Parathyroid adenoma (tissue), 2 donors: ENCODE results near the gene TMEM82.

Experiments used
- H2AFZ ChIP-seq: fragments of 300-600 bp; sonication (generic); one replicate; pipeline ENCODE4 v1.7.0; 2017; ENCODE audit warnings: antibody characterized with exemption, mild to moderate bottlenecking
- H3K27ac ChIP-seq: fragments of 300-600 bp; sonication (generic); one replicate; pipeline ENCODE4 v1.7.0; 2017
- H3K27me3 ChIP-seq: fragments of 300-600 bp; sonication (generic); one replicate; pipeline ENCODE4 v1.7.0; 2017; ENCODE audit warnings: low read length; ENCODE audit not compliant: control insufficient read depth, insufficient read depth
- H3K36me3 ChIP-seq: fragments of 300-600 bp; sonication (generic); one replicate; pipeline ENCODE4 v1.7.0; 2017; ENCODE audit warnings: low read length; ENCODE audit not compliant: control insufficient read depth, insufficient read depth
- H3K4me1 ChIP-seq: fragments of 300-600 bp; sonication (generic); one replicate; pipeline ENCODE4 v1.7.0; 2017; ENCODE audit warnings: control low read depth
- H3K4me2 ChIP-seq: fragments of 300-600 bp; sonication (generic); one replicate; pipeline ENCODE4 v1.7.0; 2017; ENCODE audit warnings: low read length
- H3K4me3 ChIP-seq: fragments of 300-600 bp; sonication (generic); one replicate; pipeline ENCODE4 v1.7.0; 2017; ENCODE audit warnings: low read depth, low read length
- H3K79me2 ChIP-seq: fragments of 300-600 bp; sonication (generic); one replicate; pipeline ENCODE4 v1.7.0; 2017; ENCODE audit warnings: control low read depth
- H3K9ac ChIP-seq: fragments of 300-600 bp; sonication (generic); one replicate; pipeline ENCODE4 v1.7.0; 2017; ENCODE audit warnings: mild to moderate bottlenecking
- H3K9me3 ChIP-seq: fragments of 300-600 bp; sonication (generic); one replicate; pipeline ENCODE4 v1.7.0; 2017; ENCODE audit warnings: low read length; ENCODE audit not compliant: control insufficient read depth
- TF ChIP-seq, protein P1 (sequence below): fragments of 300-600 bp; sonication (generic); IDR thresholded peaks from one replicate; pipeline ENCODE4 v1.7.0; 2017; ENCODE audit warnings: antibody characterized with exemption, mild to moderate bottlenecking
- donor health status: primary hyperparathyroidism.

TMEM82 gene

DNA sequence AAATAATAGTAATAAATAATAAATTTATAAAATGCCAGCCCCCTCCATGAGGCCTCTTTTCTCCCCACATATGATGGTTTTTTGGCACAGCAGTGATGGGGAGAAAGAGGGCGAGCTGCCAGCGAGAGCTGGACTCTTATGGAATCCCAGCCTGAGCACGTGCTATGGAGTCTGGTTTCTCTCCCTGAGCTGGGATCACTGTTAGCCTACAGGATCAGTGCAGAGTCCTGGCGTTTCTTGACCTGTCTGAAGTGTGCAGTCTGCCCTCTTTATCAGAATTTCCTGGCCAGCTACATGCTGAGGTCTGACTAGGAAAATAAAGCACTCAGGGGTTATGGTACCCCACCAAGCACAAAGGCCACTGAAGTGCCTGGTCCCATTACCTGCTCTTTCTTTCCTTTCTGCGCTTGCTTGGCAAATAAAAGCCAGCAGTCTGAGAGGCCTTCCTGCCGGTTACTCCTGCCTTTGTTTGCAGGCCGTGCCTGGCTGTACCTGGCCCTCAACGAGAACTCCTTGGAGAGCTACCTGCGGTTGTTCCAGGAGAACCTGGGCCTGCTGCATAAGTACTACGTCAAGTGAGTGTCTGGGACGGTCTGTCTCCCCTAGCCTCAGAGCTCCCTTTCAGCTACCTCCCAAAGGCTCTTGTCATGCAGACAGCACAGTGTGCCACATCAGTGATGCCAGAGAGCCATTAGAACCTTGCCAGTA, 24.7 kb upstream of the TMEM82 start:
- Histone ChIP-seq H3K9ac (no peak overlapping the region), H3K27ac (no peak overlapping the region), H3K27me3 (no peaks in the 10 kb centered on the region), H3K4me1 (no peaks in the 10 kb centered on the region), H3K4me3 (no peak overlapping the region), H3K79me2 (no peaks in the 10 kb centered on the region), H3K9me3 (no peaks in the 10 kb centered on the region), H3K4me2 (no peak overlapping the region), H2AFZ (no peak overlapping the region), H3K36me3 (no peaks in the 10 kb centered on the region)
- TF ChIP-seq, protein P1, sequence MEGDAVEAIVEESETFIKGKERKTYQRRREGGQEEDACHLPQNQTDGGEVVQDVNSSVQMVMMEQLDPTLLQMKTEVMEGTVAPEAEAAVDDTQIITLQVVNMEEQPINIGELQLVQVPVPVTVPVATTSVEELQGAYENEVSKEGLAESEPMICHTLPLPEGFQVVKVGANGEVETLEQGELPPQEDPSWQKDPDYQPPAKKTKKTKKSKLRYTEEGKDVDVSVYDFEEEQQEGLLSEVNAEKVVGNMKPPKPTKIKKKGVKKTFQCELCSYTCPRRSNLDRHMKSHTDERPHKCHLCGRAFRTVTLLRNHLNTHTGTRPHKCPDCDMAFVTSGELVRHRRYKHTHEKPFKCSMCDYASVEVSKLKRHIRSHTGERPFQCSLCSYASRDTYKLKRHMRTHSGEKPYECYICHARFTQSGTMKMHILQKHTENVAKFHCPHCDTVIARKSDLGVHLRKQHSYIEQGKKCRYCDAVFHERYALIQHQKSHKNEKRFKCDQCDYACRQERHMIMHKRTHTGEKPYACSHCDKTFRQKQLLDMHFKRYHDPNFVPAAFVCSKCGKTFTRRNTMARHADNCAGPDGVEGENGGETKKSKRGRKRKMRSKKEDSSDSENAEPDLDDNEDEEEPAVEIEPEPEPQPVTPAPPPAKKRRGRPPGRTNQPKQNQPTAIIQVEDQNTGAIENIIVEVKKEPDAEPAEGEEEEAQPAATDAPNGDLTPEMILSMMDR, result no peak

DNA sequence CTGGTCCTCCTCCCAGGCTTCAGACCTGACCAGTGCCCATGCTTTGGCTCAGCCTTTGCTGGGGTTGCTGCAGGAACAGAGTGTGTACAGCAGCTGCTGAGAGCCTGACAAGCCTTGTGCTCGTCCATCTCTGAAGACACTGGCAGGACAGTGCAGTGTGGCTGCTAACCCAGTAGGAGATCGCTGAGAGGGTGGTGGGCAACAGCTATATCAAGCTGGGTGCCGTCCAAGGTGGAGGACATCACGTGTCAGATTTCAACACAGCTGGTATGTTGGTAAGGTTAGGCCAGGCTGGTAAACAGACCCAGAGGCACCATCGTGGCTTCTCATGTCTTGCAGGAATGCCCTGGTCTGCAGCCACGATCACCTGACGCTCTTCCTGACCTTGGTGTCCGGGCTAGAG, 24.1 kb upstream of the TMEM82 start:
- TF ChIP-seq, protein P1, result no peak
- H3K9ac ChIP-seq, result no peak overlapping the region
- no peak overlapping the region for H3K4me2 ChIP-seq
- no peak overlapping the region for H2AFZ ChIP-seq
- H3K4me3 ChIP-seq, result no peak overlapping the region
- H3K27ac ChIP-seq, result no peak overlapping the region
- no peaks in the 10 kb centered on the region for H3K27me3 ChIP-seq
- no peaks in the 10 kb centered on the region for H3K4me1 ChIP-seq
- no peaks in the 10 kb centered on the region for H3K9me3 ChIP-seq
- no peaks in the 10 kb centered on the region for H3K79me2 ChIP-seq
- no peaks in the 10 kb centered on the region for H3K36me3 ChIP-seq

DNA sequence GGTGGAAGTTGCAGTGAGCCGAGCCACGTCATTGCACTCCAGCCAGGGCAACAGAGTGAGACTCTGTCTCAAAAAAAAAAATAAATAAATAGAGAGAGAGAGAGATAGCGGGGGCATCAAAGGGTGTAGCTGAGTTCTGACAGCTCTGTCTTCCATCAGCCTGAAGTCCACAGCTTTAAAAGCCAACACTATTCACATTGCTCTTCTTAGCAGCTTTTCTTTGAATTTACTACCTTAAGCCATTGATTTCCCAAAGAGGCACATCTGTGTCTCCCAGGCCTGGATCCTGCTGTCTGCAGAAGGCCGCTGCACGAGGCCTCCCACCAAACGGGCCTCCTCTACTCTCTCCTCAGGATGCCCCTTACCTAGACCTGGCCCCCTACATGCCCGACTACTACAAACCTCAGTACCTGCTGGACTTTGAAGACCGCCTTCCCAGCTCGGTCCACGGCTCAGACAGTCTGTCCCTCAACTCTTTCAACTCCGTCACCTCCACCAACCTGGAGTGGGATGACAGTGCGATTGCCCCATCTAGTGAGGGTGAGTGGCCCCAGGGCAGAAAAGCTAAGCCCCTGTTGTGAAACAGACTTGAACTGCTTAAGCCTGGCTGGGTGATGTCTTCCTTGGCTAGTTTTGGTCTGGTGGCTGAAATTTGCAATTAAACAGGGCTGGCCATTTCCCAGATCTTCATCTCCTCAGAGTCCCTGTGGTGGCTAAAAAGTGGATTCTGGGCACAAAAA, 22.7 kb upstream of the TMEM82 start:
- H2AFZ ChIP-seq, result no peak overlapping the region

DNA sequence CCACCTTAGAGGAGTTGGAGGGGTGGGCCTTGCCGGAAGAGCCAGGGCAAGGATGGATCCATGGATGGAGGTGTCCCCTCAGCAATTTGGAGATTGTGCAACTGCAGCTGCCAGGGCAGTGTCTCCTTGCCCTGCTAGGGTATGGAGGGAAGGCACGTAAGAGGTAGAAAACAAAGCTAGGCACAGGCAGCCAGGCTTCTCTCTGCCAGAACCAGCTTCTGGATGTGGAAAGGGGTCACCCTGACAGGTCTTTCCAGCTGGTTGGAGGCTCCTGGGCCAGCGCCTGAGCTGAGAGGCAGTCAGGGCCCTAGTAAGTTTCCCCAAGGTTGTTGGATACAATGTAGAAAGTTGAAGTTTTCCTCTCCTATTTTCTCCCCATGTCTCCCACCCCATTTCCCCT, 21.4 kb upstream of the TMEM82 start:
- H2AFZ ChIP-seq, result no peak overlapping the region
- no peaks in the 10 kb centered on the region for H3K79me2 ChIP-seq
- H3K27ac ChIP-seq, result no peak overlapping the region
- H3K4me1 ChIP-seq, result no peaks in the 10 kb centered on the region
- no peaks in the 10 kb centered on the region for H3K27me3 ChIP-seq
- no peak overlapping the region for H3K4me2 ChIP-seq
- no peak overlapping the region for H3K4me3 ChIP-seq
- H3K36me3 ChIP-seq, result no peaks in the 10 kb centered on the region
- H3K9me3 ChIP-seq, result no peaks in the 10 kb centered on the region
- H3K9ac ChIP-seq, result no peak overlapping the region
- TF ChIP-seq, protein P1, result no peak

More for the DNA sequence above, 22.7 kb upstream of the TMEM82 start:
- H3K79me2 ChIP-seq, result no peaks in the 10 kb centered on the region
- H3K36me3 ChIP-seq, result no peaks in the 10 kb centered on the region
- no peak overlapping the region for H3K9ac ChIP-seq
- no peak overlapping the region for H3K27ac ChIP-seq
- H3K4me3 ChIP-seq, result no peak overlapping the region
- TF ChIP-seq, protein P1, result no peak
- H3K27me3 ChIP-seq, result no peaks in the 10 kb centered on the region
- no peaks in the 10 kb centered on the region for H3K4me1 ChIP-seq
- no peaks in the 10 kb centered on the region for H3K9me3 ChIP-seq
- H3K4me2 ChIP-seq, result no peak overlapping the region
